Measurements from ENCODE around the gene PTEN.

GRCh38 chr10:87886635-87887034 lies 23.2 kb downstream of the PTEN start:
- no peak for TF ChIP-seq CTCF (IDR thresholded peaks at IDR 0.05)
- no peak for TF ChIP-seq POLR2A (IDR thresholded peaks at IDR 0.05)

Data from esophagus squamous epithelium (tissue), 4 donors.